GM12801 (cell line): Measurements from ENCODE around the gene OPHN1.

ENCODE experiments used
- CTCF ChIP-seq: IDR thresholded peaks from one replicate; pipeline ENCODE4 v1.5.1; 2011; ENCODE audit warnings: control low read depth; ENCODE audit not compliant: insufficient read length; ENCODE audit errors: extremely low read depth

OPHN1 gene

GRCh38 chrX:68299898-68300297 is 133.4 kb downstream of the OPHN1 start:
- TF ChIP-seq CTCF: no peak

GRCh38 chrX:68292471-68292870 is 140.8 kb downstream of the OPHN1 start:
- no peak for TF ChIP-seq CTCF

GRCh38 chrX:68288127-68288526 is 145.2 kb downstream of the OPHN1 start:
- no peak for TF ChIP-seq CTCF

- TF ChIP-seq CTCF: no peak
Measured at GRCh38 chrX:68287419-68287818, 145.9 kb downstream of the OPHN1 start.

- no peak for TF ChIP-seq CTCF
Measured at GRCh38 chrX:68286980-68287379, 146.3 kb downstream of the OPHN1 start.

- TF ChIP-seq CTCF: no peak
Measured at GRCh38 chrX:68286076-68286475, 147.2 kb downstream of the OPHN1 start.

- no peak for TF ChIP-seq CTCF
Measured at GRCh38 chrX:68284281-68284904, 148.9 kb downstream of the OPHN1 start.

- TF ChIP-seq CTCF: no peak
Measured at GRCh38 chrX:68273887-68274286, 159.4 kb downstream of the OPHN1 start.
